SK-N-SH (cell line): ENCODE results near the gene FBN1. TPM values are rescaled to one million over a fixed set of nuclear protein-coding genes. Genes with fewer than 3 reads are reported as not detected.

Experiments used
- CTCF ChIA-PET: fragments of 300-600, 350-600 bp; formaldehyde crosslinking; extraction: SDS; loops from one replicate; lab custom pipeline; 2021; lab: Yijun Ruan, JAX
- POLR2A ChIA-PET: fragments of 350-600 bp; sonication (Branson Sonifier 250); formaldehyde crosslinking; extraction: SDS; loops from one replicate; lab custom pipeline; 2020; ENCODE audit warnings: antibody characterized with exemption, inconsistent platforms; lab: Yijun Ruan, JAX
- DNase-seq: peaks from one replicate; pipeline ENCODE4 v3.0.0; 2012
- H2AFZ ChIP-seq: fragments of 200-600 bp; sonication (generic); 2 replicates; pipeline ENCODE4 v1.8.1; 2016; ENCODE audit warnings: antibody characterized with exemption, mild to moderate bottlenecking, low read depth
- H3F3A ChIP-seq: fragments of 200-600 bp; sonication (generic); replicated peaks from 2 replicates; pipeline ENCODE3; 2016; ENCODE audit warnings: antibody characterized with exemption, mild to moderate bottlenecking; ENCODE audit not compliant: insufficient read depth
- H3K27ac ChIP-seq, 2 experiments: fragments of 200-500 bp in 1 of 2; fragments of 200-600 bp in 1 of 2; sonication (Bioruptor generic) in 1 of 2; sonication (generic), shearing (Covaris generic) in 1 of 2; 2 replicates each; pipeline versions ENCODE4 v1.5.1 to v1.6.1; 2014 to 2016; ENCODE audit warnings: low read depth in 2 of 2, inconsistent platforms in 1 of 2, low read length in 1 of 2, mild to moderate bottlenecking in 1 of 2, mixed read lengths in 1 of 2
- H3K27me3 ChIP-seq: fragments of 200-600 bp; sonication (generic), shearing (Covaris generic); 2 replicates; pipeline ENCODE4 v1.6.1; 2016; ENCODE audit warnings: mixed run types; ENCODE audit not compliant: insufficient read depth
- H3K36me3 ChIP-seq, 2 experiments: fragments of 200-500 bp in 1 of 2; fragments of 200-600 bp in 1 of 2; sonication (Bioruptor generic) in 1 of 2; sonication (generic) in 1 of 2; replicated peaks in 1 of 2; 2 replicates each; pipeline versions ENCODE3 to v1.5.1; 2014 to 2016; ENCODE audit warnings: low read length in 1 of 2, mild to moderate bottlenecking in 1 of 2; ENCODE audit not compliant: insufficient read depth in 2 of 2, control insufficient read depth in 1 of 2
- H3K4me1 ChIP-seq, 2 experiments: fragments of 200-500 bp in 1 of 2; fragments of 200-600 bp in 1 of 2; sonication (Bioruptor generic) in 1 of 2; sonication (generic), shearing (Covaris generic) in 1 of 2; 2 replicates each; pipeline versions ENCODE4 v1.5.1 to v1.6.1; 2014 to 2016; ENCODE audit warnings: low read depth in 1 of 2, low read length in 1 of 2, mixed run types in 1 of 2; ENCODE audit not compliant: insufficient read depth in 2 of 2, control insufficient read depth in 1 of 2
- H3K4me2 ChIP-seq: fragments of 200-600 bp; sonication (generic), shearing (Covaris generic); 2 replicates; pipeline ENCODE4 v1.6.1; 2017; ENCODE audit warnings: mixed run types
- H3K4me3 ChIP-seq, 2 experiments: fragments of 200-500 bp in 1 of 2; fragments of 200-600 bp in 1 of 2; sonication (Bioruptor generic) in 1 of 2; sonication (generic), shearing (Covaris generic) in 1 of 2; 2 replicates each; pipeline versions ENCODE4 v1.5.1 to v1.8.1; 2014 to 2016; ENCODE audit warnings: low read depth in 2 of 2, inconsistent platforms in 1 of 2, low read length in 1 of 2, mild to moderate bottlenecking in 1 of 2, mixed read lengths in 1 of 2, moderate library complexity in 1 of 2
- H3K79me2 ChIP-seq: fragments of 200-600 bp; sonication (generic); 2 replicates; pipeline ENCODE4 v1.8.1; 2017; ENCODE audit warnings: mild to moderate bottlenecking; ENCODE audit not compliant: insufficient read depth
- H3K9ac ChIP-seq: fragments of 200-600 bp; sonication (generic); 2 replicates; pipeline ENCODE4 v1.6.1; 2017; ENCODE audit warnings: mixed run types
- H3K9me2 ChIP-seq: fragments of 200-600 bp; sonication (generic); 2 replicates; pipeline ENCODE4 v1.6.1; 2017; ENCODE audit warnings: mixed run types
- H3K9me3 ChIP-seq: fragments of 200-600 bp; sonication (generic); 2 replicates; pipeline ENCODE4 v1.6.1; 2017; ENCODE audit warnings: mixed run types, mild to moderate bottlenecking, moderate library complexity
- H4K20me1 ChIP-seq: fragments of 200-600 bp; sonication (generic); 2 replicates; pipeline ENCODE4 v1.6.1; 2017; ENCODE audit warnings: mild to moderate bottlenecking, mixed run types; ENCODE audit not compliant: insufficient read depth
- CHD2 ChIP-seq: fragments of 150-350 bp; IDR thresholded peaks from 2 replicates; pipeline ENCODE4 v1.6.1; 2018; ENCODE audit warnings: low read length; ENCODE audit not compliant: partially characterized antibody
- CTCF ChIP-seq: fragments of 200-600 bp; sonication (generic); IDR thresholded peaks from 2 replicates; pipeline ENCODE4 v1.6.1; 2017; ENCODE audit warnings: antibody characterized with exemption, mild to moderate bottlenecking, moderate library complexity
- ELF1 ChIP-seq: IDR thresholded peaks from 2 replicates; pipeline ENCODE4 v1.4.0; 2012
- EP300 ChIP-seq, 2 experiments: IDR thresholded peaks; 2 replicates each; pipeline versions ENCODE4 v1.4.0 to v1.6.1; 2012; ENCODE audit warnings: borderline replicate concordance in 1 of 2, low read depth in 1 of 2, low read length in 1 of 2
- FOSL2 ChIP-seq: IDR thresholded peaks from 2 replicates; pipeline ENCODE4 v1.4.0; 2012; ENCODE audit warnings: low read depth, mild to moderate bottlenecking, moderate library complexity, borderline replicate concordance
- FOXJ3 ChIP-seq: sonication (generic); formaldehyde crosslinking; IDR thresholded peaks from 2 replicates; pipeline ENCODE4 v1.5.1; 2020; ENCODE audit warnings: mild to moderate bottlenecking, missing genetic modification reagents
- FOXM1 ChIP-seq: IDR thresholded peaks from 2 replicates; pipeline ENCODE4 v1.4.0; 2012; ENCODE audit warnings: low read depth, mild to moderate bottlenecking
- GABPA ChIP-seq: IDR thresholded peaks from 2 replicates; pipeline ENCODE4 v1.4.0; 2012; ENCODE audit warnings: low read depth, mild to moderate bottlenecking
- GATA2 ChIP-seq: sonication (generic); formaldehyde crosslinking; IDR thresholded peaks from 2 replicates; pipeline ENCODE4 v1.5.0; 2020; ENCODE audit warnings: mild to moderate bottlenecking, missing genetic modification reagents
- IRF3 ChIP-seq: fragments of 150-350 bp; IDR thresholded peaks from 2 replicates; pipeline ENCODE4 v1.6.1; 2016; ENCODE audit warnings: mild to moderate bottlenecking, low read depth, low read length
- MAX ChIP-seq: IDR thresholded peaks from 2 replicates; pipeline ENCODE4 v1.4.0; 2012; ENCODE audit warnings: low read depth
- MXI1 ChIP-seq: IDR thresholded peaks from 2 replicates; pipeline ENCODE4 v1.6.1; 2012; ENCODE audit warnings: mild to moderate bottlenecking, low read depth, low read length, improper control_type of control experiment
- POLR2AphosphoS5 ChIP-seq: IDR thresholded peaks from 2 replicates; pipeline ENCODE4 v1.6.1; 2012; ENCODE audit warnings: low read depth, low read length
- RAD21 ChIP-seq: IDR thresholded peaks from 2 replicates; pipeline ENCODE4 v1.6.1; 2012; ENCODE audit warnings: mild to moderate bottlenecking, low read length
- REST ChIP-seq: IDR thresholded peaks from 2 replicates; pipeline ENCODE4 v1.6.1; 2012; ENCODE audit warnings: mild to moderate bottlenecking, low read depth, low read length, moderate library complexity
- SIN3A ChIP-seq: IDR thresholded peaks from 2 replicates; pipeline ENCODE4 v1.6.1; 2012; ENCODE audit warnings: low read depth, mild to moderate bottlenecking, low read length, moderate library complexity, borderline replicate concordance
- SMC3 ChIP-seq: IDR thresholded peaks from 2 replicates; pipeline ENCODE4 v1.6.1; 2012; ENCODE audit warnings: low read depth, low read length, improper control_type of control experiment
- TAF1 ChIP-seq: IDR thresholded peaks from 2 replicates; pipeline ENCODE4 v1.6.1; 2012; ENCODE audit warnings: low read depth, mild to moderate bottlenecking, low read length, moderate library complexity, borderline replicate concordance
- TCF12 ChIP-seq: IDR thresholded peaks from 2 replicates; pipeline ENCODE4 v1.4.0; 2012
- TEAD4 ChIP-seq: IDR thresholded peaks from 2 replicates; pipeline ENCODE4 v1.4.0; 2012; ENCODE audit warnings: mild to moderate bottlenecking, borderline replicate concordance; ENCODE audit not compliant: insufficient read depth
- USF1 ChIP-seq: IDR thresholded peaks from 2 replicates; pipeline ENCODE4 v1.4.0; 2012; ENCODE audit warnings: low read depth, borderline replicate concordance
- ZBTB33 ChIP-seq: IDR thresholded peaks from 2 replicates; pipeline ENCODE4 v1.4.0; 2012; ENCODE audit warnings: low read depth, borderline replicate concordance
- WGBS: methylation state at CpG from one replicate; pipeline ENCODE4 v1.1.6; 2017; ENCODE audit warnings: low lambda C conversion rate; 5-methylcytosine and 5-hydroxymethylcytosine counted together
- polyA plus RNA-seq, 3 experiments: library from polyadenylated mRNA; depleted of rRNA; stranded (reverse); fragments of >200 nt; gene quantifications; 2 replicates each; pipeline ENCODE4 v1.2.3, GENCODE V29; 2012

The FBN1 gene
- polyA plus RNA-seq, 1 of the 3 experiments (the other 2 are of a cell fraction), result 248 TPM

- H3K36me3 ChIP-seq, result peaks cover 17 to 53% of the 10 kb centered on the region in 2 experiments
- H3K79me2 ChIP-seq, result peaks cover 98% of the 10 kb centered on the region
- H3K4me2 ChIP-seq, result peak overlapping the region; percentile 58
- 20% methylated on average over 1 of the region's 1 CpG for WGBS
- H3K27ac ChIP-seq, result peak overlapping the region; percentile 71 to 84
- peaks cover 8 to 17% of the 10 kb centered on the region in 2 experiments for H3K4me1 ChIP-seq
- no peaks in the 10 kb centered on the region for H3K9me3 ChIP-seq
- no peak overlapping the region for H3K4me3 ChIP-seq
- no peak for DNase-seq
- ChIA-PET POLR2A (no interaction called here), CTCF (interaction anchor here (1.1 kb wide), 1 partner anchor 73 kb away, joined by 3 read pairs; no protein-coding TSS in a partner anchor)
- H2AFZ ChIP-seq, result no peak overlapping the region
- peak overlapping the region; percentile 39; the same call in 1 of the 2 replicates for H3K9ac ChIP-seq
- peaks cover 47% of the 10 kb centered on the region for H4K20me1 ChIP-seq
- no peaks in the 10 kb centered on the region for H3K9me2 ChIP-seq
- peaks cover 58% of the 10 kb centered on the region for H3F3A ChIP-seq
- H3K27me3 ChIP-seq, result no peaks in the 10 kb centered on the region
- TF ChIP-seq SMC3, result no peak
- TF ChIP-seq RAD21, result no peak; the same call in 1 of the 2 replicates
- TF ChIP-seq TEAD4, result 0 out of 2 replicates have a peak, but pooled peaks have one; percentile 33
- TF ChIP-seq POLR2AphosphoS5, result no peak
- no peak for TF ChIP-seq TAF1
- no peak for TF ChIP-seq FOXJ3 (CRISPR knock-in tag)
- TF ChIP-seq USF1, result no peak
- TF ChIP-seq TCF12, result peak; percentile 87
- TF ChIP-seq ELF1, result no peak
- TF ChIP-seq REST, result no peak
- TF ChIP-seq EP300 (IDR thresholded peaks at IDR 0.05; ENCODE audit: borderline replicate concordance in 1 of 2, low read depth in 1 of 2, low read length in 1 of 2), result peak in 1 of 2 experiments; percentile 61; a peak in 1 of 4 replicates
- TF ChIP-seq CTCF, result peak; percentile 8; the same call in 1 of the 2 replicates
- peak; percentile 67 for TF ChIP-seq FOSL2
- no peak for TF ChIP-seq FOXM1
- no peak for TF ChIP-seq CHD2
- no peak for TF ChIP-seq ZBTB33
- TF ChIP-seq MAX, result 0 out of 2 replicates have a peak, but pooled peaks have one; percentile 12
- TF ChIP-seq GATA2 (CRISPR knock-in tag), result no peak
- TF ChIP-seq GABPA, result no peak
- 0 out of 2 replicates have a peak, but pooled peaks have one; percentile 27 for TF ChIP-seq SIN3A
- no peak for TF ChIP-seq IRF3
- TF ChIP-seq MXI1, result no peak
These were observed 79.7 kb downstream of the FBN1 start for GRCh38 chr15:48565560-48566482.
